MM.1S (cell line): Measurements from ENCODE around the gene HINT2.
A peak's percentile ranks its signal among the peaks of the same experiment; 100 is the strongest.

Experiments
- DNase-seq: peaks from one replicate; pipeline ENCODE4 v3.0.0-alpha.2; 2015
- H2AFZ ChIP-seq: fragments of 300-600 bp; sonication (generic); 2 replicates; pipeline ENCODE4 v1.6.0; 2016; ENCODE audit warnings: antibody characterized with exemption, low read length
- H3F3A ChIP-seq: fragments of 300-600 bp; sonication (generic); 2 replicates; pipeline ENCODE4 v1.6.1; 2016; ENCODE audit warnings: mild to moderate bottlenecking, antibody characterized with exemption, low read length, moderate library complexity, mixed read lengths; ENCODE audit not compliant: insufficient read depth
- H3K27ac ChIP-seq: fragments of 300-600 bp; sonication (generic); 2 replicates; pipeline ENCODE4 v1.5.1; 2016; ENCODE audit warnings: mild to moderate bottlenecking, low read length
- H3K27me3 ChIP-seq: fragments of 300-600 bp; sonication (generic); replicated peaks from 2 replicates; pipeline ENCODE4 v1.6.0; 2016; ENCODE audit warnings: low read length; ENCODE audit not compliant: insufficient read depth
- H3K36me3 ChIP-seq: fragments of 300-600 bp; sonication (generic); replicated peaks from 2 replicates; pipeline ENCODE4 v1.6.1; 2016; ENCODE audit warnings: mild to moderate bottlenecking, low read length, mixed read lengths; ENCODE audit not compliant: insufficient read depth
- H3K4me1 ChIP-seq: fragments of 300-600 bp; sonication (generic); 2 replicates; pipeline ENCODE4 v1.6.1; 2016; ENCODE audit warnings: low read length, mixed read lengths
- H3K4me2 ChIP-seq: fragments of 300-600 bp; sonication (generic); 2 replicates; pipeline ENCODE4 v1.6.0; 2016; ENCODE audit warnings: low read depth, low read length
- H3K4me3 ChIP-seq: fragments of 300-600 bp; sonication (generic); 2 replicates; pipeline ENCODE4 v1.5.1; 2016; ENCODE audit warnings: low read length, mixed read lengths
- H3K79me2 ChIP-seq: fragments of 300-600 bp; sonication (generic); 2 replicates; pipeline ENCODE4 v1.6.1; 2016; ENCODE audit warnings: mixed run types, low read length, mixed read lengths
- H3K9ac ChIP-seq: fragments of 300-600 bp; sonication (generic); 2 replicates; pipeline ENCODE4 v1.6.1; 2016; ENCODE audit warnings: low read length, mixed read lengths
- H3K9me2 ChIP-seq: fragments of 300-600 bp; sonication (generic); replicated peaks from 2 replicates; pipeline ENCODE4 v1.6.1; 2016; ENCODE audit warnings: mild to moderate bottlenecking, low read length, mixed read lengths; ENCODE audit not compliant: insufficient read depth
- H3K9me3 ChIP-seq: fragments of 300-600 bp; sonication (generic); replicated peaks from 2 replicates; pipeline ENCODE4 v1.6.1; 2016; ENCODE audit warnings: mild to moderate bottlenecking, low read length, mixed read lengths; ENCODE audit not compliant: insufficient read depth
- H4K20me1 ChIP-seq: fragments of 300-600 bp; sonication (generic); 2 replicates; pipeline ENCODE4 v1.6.1; 2016; ENCODE audit warnings: mild to moderate bottlenecking, low read length, moderate library complexity, mixed read lengths; ENCODE audit not compliant: insufficient read depth
- CTCF ChIP-seq: fragments of 300-600 bp; sonication (generic); IDR thresholded peaks from 2 replicates; pipeline ENCODE4 v1.5.1; 2016; ENCODE audit warnings: antibody characterized with exemption, low read length, mixed read lengths
- EZH2 ChIP-seq: fragments of 300-600 bp; sonication (generic); optimal IDR thresholded peaks from 2 replicates; pipeline ENCODE3; 2017; ENCODE audit warnings: low read depth, mild to moderate bottlenecking, antibody characterized with exemption, low read length, mixed read lengths
- EZH2phosphoT487 ChIP-seq: fragments of 300-600 bp; sonication (generic); IDR thresholded peaks from 2 replicates; pipeline ENCODE4 v1.6.1; 2018; ENCODE audit warnings: antibody characterized with exemption, low read length

HINT2 gene

GRCh38 chr9:35834260-35835215 is 19.7 kb upstream of the HINT2 start:
- peak; percentile 20 for DNase-seq
- Histone ChIP-seq H3K4me1 (peaks cover 37% of the 10 kb centered on the region), H3K4me2 (peak overlapping the region; percentile 34), H3K9me2 (no peaks in the 10 kb centered on the region), H3K27me3 (no peaks in the 10 kb centered on the region), H4K20me1 (no peaks in the 10 kb centered on the region), H3K27ac (peak overlapping the region; percentile 58; the same call in 1 of the 2 replicates), H3K79me2 (0 out of 2 replicates have a peak, but pooled peaks cover 3% of the 10 kb centered on the region), H3F3A (peaks cover 10% of the 10 kb centered on the region), H3K4me3 (no peak overlapping the region), H3K9ac (peak overlapping the region; percentile 14; the same call in 1 of the 2 replicates), H2AFZ (peak overlapping the region; percentile 55), H3K9me3 (no peaks in the 10 kb centered on the region), H3K36me3 (no peaks in the 10 kb centered on the region)
- no peak for TF ChIP-seq EZH2
- no peak for TF ChIP-seq EZH2phosphoT487
- TF ChIP-seq CTCF: no peak

DNA sequence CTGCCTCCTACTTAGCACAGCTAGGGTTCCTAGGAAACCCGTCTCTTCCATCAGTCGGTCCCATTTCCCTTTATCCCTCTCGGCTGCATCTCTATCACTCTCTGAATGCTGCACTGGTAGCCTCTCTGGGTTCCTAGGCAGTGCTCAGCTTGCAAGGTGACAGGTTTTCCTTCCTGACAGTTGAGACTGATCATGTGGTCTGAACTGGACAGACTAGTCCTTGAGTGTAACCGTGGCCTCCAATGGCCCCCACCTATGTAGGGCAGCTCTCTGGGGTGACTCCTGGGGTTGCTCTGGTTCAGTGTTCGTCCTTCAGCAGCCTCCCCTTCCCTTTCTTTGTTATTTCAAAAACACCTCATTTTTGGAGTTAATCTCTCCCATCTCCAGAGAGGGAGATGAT is 18.0 kb upstream of the HINT2 start:
- Histone ChIP-seq H3K36me3 (no peaks in the 10 kb centered on the region), H2AFZ (no peak overlapping the region), H4K20me1 (no peaks in the 10 kb centered on the region), H3K4me1 (peaks cover 37% of the 10 kb centered on the region), H3K4me3 (no peak overlapping the region), H3K9me3 (no peaks in the 10 kb centered on the region), H3K27ac (no peak overlapping the region), H3F3A (peaks cover 10% of the 10 kb centered on the region), H3K79me2 (0 out of 2 replicates have a peak, but pooled peaks cover 3% of the 10 kb centered on the region), H3K9ac (no peak overlapping the region), H3K9me2 (no peaks in the 10 kb centered on the region), H3K4me2 (no peak overlapping the region), H3K27me3 (no peaks in the 10 kb centered on the region)
- DNase-seq: no peak
- TF ChIP-seq EZH2phosphoT487: no peak
- no peak for TF ChIP-seq CTCF
- no peak for TF ChIP-seq EZH2

DNA sequence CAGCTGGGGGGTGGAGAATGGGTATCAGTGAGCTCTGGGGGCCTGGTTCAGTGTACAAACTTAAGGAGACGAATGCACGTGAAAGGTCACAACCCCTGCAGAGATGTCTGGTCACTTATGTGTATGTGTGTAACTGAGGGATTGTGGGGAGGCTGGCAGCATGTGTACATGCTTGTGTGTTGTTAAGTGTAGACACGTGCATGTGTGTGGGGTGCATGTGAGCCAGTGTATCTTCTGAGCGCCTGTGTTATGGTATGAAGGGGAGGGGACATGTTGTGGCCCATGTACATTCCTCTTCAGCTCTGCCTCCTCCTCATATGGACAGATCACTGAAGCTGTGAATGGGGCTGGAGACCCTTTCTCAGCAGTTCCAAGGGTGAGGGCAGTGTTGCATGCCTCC is 16.2 kb upstream of the HINT2 start:
- Histone ChIP-seq H3K9me3 (no peaks in the 10 kb centered on the region), H4K20me1 (no peaks in the 10 kb centered on the region), H2AFZ (no peak overlapping the region), H3K9me2 (no peaks in the 10 kb centered on the region), H3F3A (peaks cover 10% of the 10 kb centered on the region), H3K4me1 (peaks cover 37% of the 10 kb centered on the region), H3K36me3 (no peaks in the 10 kb centered on the region), H3K79me2 (0 out of 2 replicates have a peak, but pooled peaks cover 3% of the 10 kb centered on the region), H3K27me3 (no peaks in the 10 kb centered on the region), H3K4me2 (no peak overlapping the region), H3K27ac (no peak overlapping the region), H3K9ac (no peak overlapping the region), H3K4me3 (no peak overlapping the region)
- no peak for DNase-seq
- TF ChIP-seq EZH2phosphoT487: no peak
- no peak for TF ChIP-seq CTCF
- no peak for TF ChIP-seq EZH2
